Hematopoietic multipotent progenitor cell treated with erythropoietin and hydrocortisone succinate and interleukin-3 and kit ligand, for 6 days (in vitro differentiated cells): ENCODE measurements around the gene OR2W3.

ENCODE experiments used
- DNase-seq: peaks from one replicate; pipeline ENCODE4 v3.0.0-alpha.2; 2015

Gene OR2W3

GRCh38 chr1:247923941-247924340 is 28.6 kb downstream of the OR2W3 start:
- DNase-seq: no peak

GRCh38 chr1:247924868-247925267 is 29.5 kb downstream of the OR2W3 start, which contains the start of gene OR2AJ1:
TSS of gene OR2AJ1 (plus strand) at chr1:247924889. CDS start at chr1:247933769, 8,880 bp downstream.
- no peak for DNase-seq

GRCh38 chr1:247933989-247934388 is 38.6 kb downstream of the OR2W3 start:
- DNase-seq: no peak

- DNase-seq: no peak
Observed at GRCh38 chr1:247935781-247936180, 40.4 kb downstream of the OR2W3 start.

- DNase-seq: no peak
Observed at GRCh38 chr1:247936415-247936814, 41.0 kb downstream of the OR2W3 start.

GRCh38 chr1:247936965-247937734 is 41.8 kb downstream of the OR2W3 start:
- peak; percentile 97 for DNase-seq

- no peak for DNase-seq
Observed at GRCh38 chr1:247942624-247943023, 47.2 kb downstream of the OR2W3 start.
